GM12878 (cell line): Measurements from ENCODE around the gene ZDHHC22. TPM values are rescaled to one million over a fixed set of nuclear protein-coding genes. Genes with fewer than 3 reads are reported as not detected.

Experiments used
- CTCF ChIP-seq, 3 experiments: IDR thresholded peaks in 2 of 3; conservative IDR thresholded peaks in 1 of 3; 2 replicates each; pipeline ENCODE4 v1.5.1; 2011; ENCODE audit warnings: low read depth in 3 of 3, low read length in 3 of 3, mild to moderate bottlenecking in 3 of 3, control low read depth in 2 of 3, moderate library complexity in 2 of 3, inconsistent platforms in 1 of 3, mixed read lengths in 1 of 3; ENCODE audit not compliant: control insufficient read depth in 2 of 3, insufficient read depth in 1 of 3; ENCODE audit errors: extremely low read depth in 1 of 3
- EED ChIP-seq: sonication (generic); IDR thresholded peaks from 2 replicates; pipeline ENCODE4 v1.6.1; 2016; ENCODE audit warnings: antibody characterized with exemption, low read depth
- JUNB ChIP-seq: IDR thresholded peaks from 2 replicates; pipeline ENCODE4 v1.6.1; 2016; ENCODE audit warnings: antibody characterized with exemption, mild to moderate bottlenecking
- MEF2A ChIP-seq: IDR thresholded peaks from 2 replicates; pipeline ENCODE4 v1.6.1; 2011; ENCODE audit warnings: low read depth, mild to moderate bottlenecking, low read length, moderate library complexity; ENCODE audit not compliant: insufficient read depth
- MEF2B ChIP-seq: fragments of 450-650 bp; IDR thresholded peaks from 2 replicates; pipeline ENCODE4 v1.6.1; 2018; ENCODE audit warnings: mild to moderate bottlenecking, moderate library complexity; ENCODE audit not compliant: partially characterized antibody, poor library complexity, severe bottlenecking
- NR2F1 ChIP-seq: fragments of 450-650 bp; conservative IDR thresholded peaks from 2 replicates; pipeline ENCODE4 v1.6.1; 2017; ENCODE audit warnings: mild to moderate bottlenecking
- POU2F2 ChIP-seq: IDR thresholded peaks from 3 replicates; pipeline ENCODE4 v1.6.1; 2011; ENCODE audit warnings: low read depth, mild to moderate bottlenecking, low read length, borderline replicate concordance
- RB1 ChIP-seq: fragments of 450-650 bp; formaldehyde crosslinking; IDR thresholded peaks from 2 replicates; pipeline ENCODE4 v1.6.1; 2017; ENCODE audit warnings: mild to moderate bottlenecking, borderline replicate concordance
- RELA ChIP-seq: fragments of 450-650 bp; IDR thresholded peaks from 2 replicates; pipeline ENCODE4 v1.8.0; 2014; ENCODE audit warnings: borderline replicate concordance; ENCODE audit not compliant: partially characterized antibody
- RUNX3 ChIP-seq: IDR thresholded peaks from 2 replicates; pipeline ENCODE4 v1.6.1; 2012; ENCODE audit warnings: low read length, inconsistent platforms
- SIX5 ChIP-seq: IDR thresholded peaks from 2 replicates; pipeline ENCODE4 v1.6.1; 2011; ENCODE audit warnings: mild to moderate bottlenecking, low read depth, low read length, moderate library complexity; ENCODE audit not compliant: severe bottlenecking
- SUPT20H ChIP-seq: IDR thresholded peaks from 2 replicates; pipeline ENCODE4 v1.6.1; 2011; ENCODE audit warnings: low read depth, mild to moderate bottlenecking, low read length, moderate library complexity, borderline replicate concordance; ENCODE audit not compliant: control insufficient read depth
- TARDBP ChIP-seq: IDR thresholded peaks from 2 replicates; pipeline ENCODE4 v1.6.1; 2016; ENCODE audit warnings: borderline replicate concordance
- TCF12 ChIP-seq: IDR thresholded peaks from 2 replicates; pipeline ENCODE4 v1.6.1; 2011; ENCODE audit warnings: low read depth, mild to moderate bottlenecking, low read length
- YY1 ChIP-seq: IDR thresholded peaks from 2 replicates; pipeline ENCODE4 v1.6.1; 2011; ENCODE audit warnings: low read depth, mild to moderate bottlenecking, low read length
- ZBTB11 ChIP-seq: fragments of 450-650 bp; formaldehyde crosslinking; IDR thresholded peaks from 2 replicates; pipeline ENCODE4 v1.5.0; 2022; ENCODE audit warnings: mild to moderate bottlenecking, missing genetic modification characterization
- ZNF687 ChIP-seq: fragments of 450-650 bp; IDR thresholded peaks from 2 replicates; pipeline ENCODE4 v1.6.1; 2017; ENCODE audit warnings: mild to moderate bottlenecking, moderate library complexity
- polyA plus RNA-seq, 11 experiments: library from polyadenylated mRNA; depleted of rRNA in 4 of 11; unstranded in 6 of 11; stranded (reverse) in 5 of 11; fragments of >200 nt; fragmentation: Nextera tagmentation in 4 of 11; fragmentation: Illumina TruSeq in 1 of 11; extraction: Ambion mirVana in 4 of 11; extraction: Trizol in 1 of 11; gene quantifications; 1 replicate in 1 of 11; 2 replicates in 10 of 11; pipeline versions ENCODE4 v1.2.1 to v1.2.3, GENCODE V29; 2011 to 2016; ENCODE audit warnings: inconsistent platforms in 2 of 11, missing spikeins in 2 of 11, low read depth in 1 of 11
- total RNA-seq, 4 experiments: library from RNA; depleted of rRNA in 3 of 4; stranded (reverse); fragments of >200 nt in 3 of 4; fragmentation: Illumina TruSeq in 1 of 4; extraction: Trizol in 1 of 4; gene quantifications; 2 replicates each; pipeline versions ENCODE4 v1.2.1 to v1.2.3, GENCODE V29; 2013 to 2021

ZDHHC22 gene
- total and polyA plus RNA-seq, 10 of the 15 experiments (the other 5 are each of a cell fraction or from before 2014, with no cell fraction given), result 0.06 TPM; not detected in 9

GRCh38 chr14:77124345-77125280 is 17.0 kb downstream of the ZDHHC22 start (continued):
- peak; percentile 53 for TF ChIP-seq NR2F1
- no peak for TF ChIP-seq SIX5
- no peak for TF ChIP-seq TARDBP
- no peak for TF ChIP-seq POU2F2
- no peak for TF ChIP-seq JUNB
- TF ChIP-seq EED, result no peak
- no peak for TF ChIP-seq ZBTB11 (CRISPR knock-in tag)
- TF ChIP-seq CTCF (IDR thresholded peaks at IDR 0.05 in 2 of 3, conservative IDR thresholded peaks at IDR 0.05 in 1 of 3; ENCODE audit: control insufficient read depth in 2 of 3, extremely low read depth in 1 of 3, insufficient read depth in 1 of 3, low read depth in 3 of 3, low read length in 3 of 3), result peak; percentile 33 to 61 (median 52); a peak in 4 of 6 replicates
- TF ChIP-seq RELA, result peak; percentile 32
- peak; percentile 58 for TF ChIP-seq YY1
- peak; percentile 58; the same call in 1 of the 2 replicates for TF ChIP-seq ZNF687
- TF ChIP-seq SUPT20H, result no peak
- TF ChIP-seq MEF2A, result no peak
- TF ChIP-seq RB1, result peak; percentile 89; the same call in 1 of the 2 replicates
- TF ChIP-seq MEF2B, result no peak
- peak; percentile 24; the same call in 1 of the 2 replicates for TF ChIP-seq RUNX3
- no peak for TF ChIP-seq TCF12
